Cardiac septum (tissue), 1 donor: Measurements from ENCODE around the gene COL27A1. TPM values are rescaled to one million over a fixed set of nuclear protein-coding genes. Genes with fewer than 3 reads are reported as not detected.
A peak's percentile ranks its signal among the peaks of the same experiment; 100 is the strongest.

Experiments used
- DNase-seq: peaks from one replicate; pipeline ENCODE4 v3.0.0-alpha.2; 2020; ENCODE audit warnings: low spot score
- intact Hi-C: fragments of 100-400 bp; cut with DNase I; formaldehyde crosslinking; loops from one replicate; pipeline ENCODE4 v1.14.0; 2022
- total RNA-seq: library from RNA; stranded (reverse); fragmentation: NEBNext Ultra II Directional; extraction: Animal tissue kit (Norgen Biotek cat#: 25700); gene quantifications from one replicate; pipeline ENCODE4 v1.2.1, GENCODE V29; 2021
- donor health status: DM: no; HTN: no; CAD: no.

The COL27A1 gene
- total RNA-seq, 1 donor from 2014 or later, result 12.8 TPM

DNA sequence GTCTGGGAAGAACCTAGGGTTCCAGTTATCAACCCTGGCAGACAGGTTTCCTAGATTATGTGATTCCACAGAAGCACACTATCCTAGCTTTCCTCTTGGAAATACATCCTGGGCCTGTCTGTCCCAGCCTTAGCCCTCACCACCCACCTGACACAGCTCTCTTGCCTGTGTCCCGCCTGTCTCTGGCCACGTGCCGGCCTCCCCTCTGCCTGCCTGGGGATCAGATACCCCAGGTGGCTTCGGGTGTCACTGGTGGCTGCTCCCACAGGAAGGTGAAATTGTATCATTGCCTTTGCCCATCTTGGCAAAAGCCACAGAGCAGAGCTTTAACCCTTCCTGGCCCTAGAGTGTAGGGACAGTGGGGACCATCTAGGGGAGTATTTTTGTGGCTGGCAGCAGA lies 6.2 kb downstream of the COL27A1 start:
- DNase-seq, result no peak
- intact Hi-C loops, result no loop called here

DNA sequence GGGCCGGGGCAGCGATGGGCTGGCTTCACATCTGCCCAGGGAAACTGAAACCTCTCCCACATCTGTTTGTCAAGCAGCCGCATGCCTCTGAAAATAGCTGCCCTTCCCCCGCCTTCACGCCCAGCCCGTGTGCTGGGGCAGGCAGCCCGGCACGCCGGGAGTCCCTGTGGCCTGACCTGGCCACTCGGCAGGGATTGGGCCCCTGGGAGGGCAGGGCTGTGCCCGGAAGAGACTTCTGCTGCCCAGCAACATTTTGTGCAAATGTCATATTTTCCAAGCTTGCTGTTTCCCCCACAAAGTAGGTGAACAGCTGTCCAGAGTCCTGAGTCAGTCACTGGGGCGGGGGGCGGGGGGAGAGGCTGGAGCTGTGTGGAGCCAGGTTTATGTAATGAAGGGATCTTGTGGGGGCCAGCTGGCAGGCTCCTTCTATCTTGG lies 8.2 kb downstream of the COL27A1 start:
- no peak for DNase-seq
- intact Hi-C loops, result no loop called here

DNA sequence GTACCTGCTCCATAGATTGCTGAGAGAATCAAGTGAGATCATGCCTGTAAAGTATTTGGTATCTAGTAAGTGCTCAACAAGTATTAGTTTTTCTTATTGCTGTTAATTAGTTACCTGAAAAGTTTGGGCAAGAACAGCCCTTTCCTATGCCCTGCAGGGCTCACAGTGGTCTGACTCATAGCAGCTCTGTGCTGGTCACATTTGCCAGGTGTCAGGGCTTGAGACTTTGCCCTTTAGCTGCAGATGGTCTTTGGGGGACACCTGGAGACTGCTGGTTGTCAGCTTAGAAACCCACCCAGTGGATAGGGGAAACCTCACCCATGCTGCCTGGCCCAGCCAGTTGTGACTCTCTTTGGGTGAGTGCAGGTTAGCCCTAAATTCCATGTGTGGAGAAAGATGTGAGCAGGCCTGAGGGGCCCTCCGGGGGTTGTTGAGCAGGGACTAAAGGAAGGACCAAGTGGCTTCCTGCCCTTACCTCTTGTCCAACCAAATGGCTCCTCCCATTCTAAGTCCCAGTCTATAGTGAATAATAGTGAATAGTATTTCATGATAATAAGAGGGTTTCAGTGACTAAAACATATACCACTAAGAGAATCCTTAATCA lies 9.0 kb downstream of the COL27A1 start:
- intact Hi-C loops, result no loop called here
- no peak for DNase-seq

DNA sequence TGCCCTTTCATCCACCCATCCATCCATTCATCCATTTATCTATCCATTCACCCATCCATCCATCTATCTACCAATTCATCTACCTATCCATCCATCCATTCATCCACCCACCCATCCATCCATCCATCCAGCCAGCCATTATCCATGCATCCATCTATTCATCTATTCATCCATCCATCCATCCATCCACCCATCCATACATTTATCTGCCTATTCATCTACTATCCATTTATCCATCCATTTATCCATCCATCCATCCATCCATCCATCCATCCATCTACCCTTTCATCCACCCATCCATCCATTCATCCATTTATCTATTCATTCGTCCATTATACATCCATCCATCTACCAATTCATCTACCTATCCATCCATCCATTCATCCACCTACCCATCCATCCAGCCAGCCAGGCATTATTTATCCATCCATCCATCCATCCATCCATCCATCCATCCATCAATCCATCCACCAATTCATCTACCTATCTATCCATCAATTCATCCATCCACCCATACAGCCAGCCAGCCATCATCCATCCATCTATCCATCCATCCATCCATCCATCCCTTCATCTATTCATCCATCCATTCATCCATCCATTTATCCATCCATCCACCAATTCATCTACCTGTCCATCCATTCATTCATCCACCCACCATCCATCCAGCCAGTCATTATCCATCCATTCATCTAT lies 10.2 kb downstream of the COL27A1 start:
- DNase-seq, result no peak
- intact Hi-C loops, result no loop called here

DNA sequence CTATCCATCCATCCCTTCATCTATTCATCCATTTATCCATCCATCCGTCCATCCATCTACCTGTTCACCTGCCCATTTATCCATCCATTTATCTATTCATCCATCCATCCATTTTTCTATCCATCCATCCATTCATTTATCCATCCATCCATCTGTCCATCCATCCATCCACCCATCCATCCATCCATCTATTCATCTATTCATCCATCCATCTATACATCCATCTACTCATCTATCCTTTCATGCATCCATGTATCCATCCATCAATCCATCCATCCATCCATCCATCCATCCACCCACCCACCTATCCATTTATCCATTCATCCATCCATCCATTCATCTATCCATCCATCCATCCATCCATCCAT lies 10.8 kb downstream of the COL27A1 start:
- intact Hi-C loops, result no loop called here
- no peak for DNase-seq

DNA sequence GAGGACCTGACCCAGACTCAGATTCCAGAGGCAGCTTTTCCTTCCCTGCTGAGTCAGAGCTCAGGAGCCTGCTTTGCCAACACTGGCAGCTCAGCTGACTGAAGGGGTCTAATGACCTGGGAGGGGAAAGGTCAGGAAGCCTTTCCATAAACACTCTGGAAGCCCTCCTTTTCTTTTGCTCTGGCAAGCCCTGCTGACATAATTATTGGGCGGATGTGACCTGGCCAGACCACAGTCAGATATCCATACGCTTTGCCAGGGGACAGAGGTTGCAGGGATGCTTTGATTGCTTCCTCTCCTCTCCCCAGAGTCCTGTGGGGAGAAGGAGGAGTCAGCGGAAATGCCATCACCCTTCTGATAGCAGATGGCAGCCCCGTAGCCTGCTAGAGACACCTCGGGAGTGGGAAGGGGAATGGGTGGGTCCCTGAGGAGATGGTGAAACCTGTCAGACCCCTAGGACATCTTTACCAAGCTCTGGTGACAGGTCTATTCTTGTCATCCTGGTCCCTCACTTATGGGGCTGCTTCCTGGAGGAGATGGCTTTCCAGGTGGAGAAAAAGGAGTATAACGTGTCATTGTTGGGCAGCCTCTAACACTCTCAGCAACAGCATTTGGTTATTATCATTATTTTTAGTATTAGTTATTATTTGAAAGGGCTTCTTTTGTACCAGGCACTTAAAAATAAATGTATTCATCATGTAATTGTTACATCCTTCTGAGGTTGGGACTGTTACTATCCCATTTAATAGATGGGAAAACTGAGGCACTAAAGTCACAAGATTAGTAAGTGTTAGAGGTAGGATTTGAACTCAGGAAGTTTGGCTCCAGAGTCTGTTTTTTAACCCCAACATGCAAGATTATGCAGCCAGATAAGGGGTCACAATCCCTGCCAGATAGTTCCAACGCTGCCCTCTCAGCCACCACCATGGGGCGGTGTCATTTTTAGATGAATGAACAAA lies 11.6 kb downstream of the COL27A1 start:
- DNase-seq, result peak; percentile 68
- intact Hi-C loops, result no loop called here

DNA sequence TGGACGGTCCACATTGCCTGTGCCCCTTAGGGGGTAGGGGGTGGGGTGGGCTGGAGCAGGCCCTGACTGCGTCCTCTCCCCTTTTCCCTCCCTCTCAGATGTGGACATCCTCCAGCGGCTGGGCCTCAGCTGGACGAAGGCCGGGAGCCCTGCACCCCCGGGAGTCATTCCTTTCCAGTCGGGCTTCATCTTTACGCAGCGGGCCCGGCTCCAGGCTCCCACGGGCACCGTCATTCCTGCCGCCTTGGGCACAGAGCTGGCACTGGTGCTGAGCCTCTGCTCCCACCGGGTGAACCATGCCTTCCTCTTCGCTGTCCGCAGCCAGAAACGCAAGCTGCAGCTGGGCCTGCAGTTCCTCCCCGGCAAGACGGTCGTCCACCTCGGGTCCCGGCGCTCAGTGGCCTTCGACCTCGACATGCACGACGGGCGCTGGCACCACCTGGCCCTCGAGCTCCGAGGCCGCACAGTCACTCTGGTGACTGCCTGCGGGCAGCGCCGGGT lies 12.3 kb downstream of the COL27A1 start:
- no peak for DNase-seq
- intact Hi-C loops, result no loop called here

DNA sequence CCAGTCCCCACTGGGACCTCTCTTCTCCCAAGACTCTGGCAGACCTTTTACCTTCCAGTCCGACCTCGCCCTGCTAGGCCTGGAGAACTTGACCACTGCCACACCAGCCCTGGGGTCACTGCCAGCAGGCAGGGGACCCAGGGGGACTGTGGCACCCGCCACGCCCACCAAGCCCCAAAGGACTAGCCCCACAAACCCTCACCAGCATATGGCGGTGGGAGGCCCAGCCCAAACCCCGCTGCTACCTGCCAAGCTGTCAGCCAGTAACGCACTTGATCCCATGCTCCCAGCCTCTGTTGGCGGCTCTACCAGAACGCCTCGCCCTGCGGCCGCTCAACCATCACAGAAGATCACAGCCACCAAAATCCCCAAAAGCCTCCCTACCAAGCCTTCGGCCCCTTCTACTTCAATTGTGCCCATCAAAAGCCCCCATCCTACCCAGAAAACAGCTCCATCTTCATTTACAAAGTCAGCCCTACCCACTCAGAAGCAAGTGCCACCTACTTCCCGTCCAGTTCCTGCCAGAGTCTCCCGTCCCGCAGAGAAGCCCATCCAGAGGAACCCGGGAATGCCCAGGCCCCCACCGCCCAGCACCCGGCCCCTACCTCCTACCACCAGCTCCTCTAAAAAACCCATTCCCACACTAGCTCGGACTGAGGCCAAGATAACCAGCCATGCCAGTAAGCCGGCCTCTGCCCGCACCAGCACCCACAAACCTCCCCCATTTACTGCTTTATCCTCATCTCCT lies 13.1 kb downstream of the COL27A1 start:
- no peak for DNase-seq

DNA sequence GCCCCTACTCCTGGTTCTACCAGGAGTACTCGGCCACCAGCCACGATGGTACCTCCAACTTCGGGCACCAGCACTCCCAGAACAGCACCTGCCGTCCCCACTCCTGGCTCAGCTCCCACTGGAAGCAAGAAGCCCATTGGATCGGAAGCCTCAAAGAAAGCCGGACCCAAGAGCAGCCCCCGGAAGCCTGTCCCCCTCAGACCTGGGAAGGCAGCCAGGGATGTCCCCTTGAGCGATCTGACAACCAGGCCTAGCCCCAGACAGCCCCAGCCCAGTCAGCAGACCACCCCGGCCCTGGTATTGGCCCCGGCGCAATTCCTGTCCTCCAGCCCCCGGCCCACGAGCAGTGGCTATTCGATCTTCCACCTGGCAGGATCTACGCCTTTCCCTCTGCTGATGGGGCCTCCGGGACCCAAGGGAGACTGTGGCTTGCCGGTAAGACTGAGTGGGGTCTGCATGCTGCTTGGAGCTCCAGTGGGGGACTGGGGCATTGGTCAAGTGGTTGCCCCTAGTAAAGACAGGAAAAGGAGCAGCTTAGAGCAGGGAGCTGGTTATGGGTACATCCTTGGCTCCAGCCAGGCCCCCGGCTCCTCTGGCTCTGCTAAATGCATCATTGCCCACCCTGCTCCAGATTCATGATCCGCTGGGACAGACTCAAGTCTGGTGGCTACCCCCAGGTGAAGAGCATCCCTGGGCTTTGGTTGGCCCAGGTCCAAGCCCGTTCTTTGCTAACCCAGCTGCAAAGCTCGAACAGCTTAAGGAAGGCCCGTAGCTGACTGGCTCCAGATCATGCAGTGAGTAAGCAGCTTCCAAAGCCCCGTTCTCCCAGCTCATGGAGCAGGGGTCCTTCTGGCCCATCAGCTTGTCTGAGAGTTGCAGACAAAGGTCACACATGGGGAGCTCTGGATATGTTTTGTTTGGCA lies 14.0 kb downstream of the COL27A1 start:
- no peak for DNase-seq
- intact Hi-C loops, result no loop called here

More for the DNA sequence above, 13.1 kb downstream of the COL27A1 start:
- intact Hi-C loops, result no loop called here

DNA sequence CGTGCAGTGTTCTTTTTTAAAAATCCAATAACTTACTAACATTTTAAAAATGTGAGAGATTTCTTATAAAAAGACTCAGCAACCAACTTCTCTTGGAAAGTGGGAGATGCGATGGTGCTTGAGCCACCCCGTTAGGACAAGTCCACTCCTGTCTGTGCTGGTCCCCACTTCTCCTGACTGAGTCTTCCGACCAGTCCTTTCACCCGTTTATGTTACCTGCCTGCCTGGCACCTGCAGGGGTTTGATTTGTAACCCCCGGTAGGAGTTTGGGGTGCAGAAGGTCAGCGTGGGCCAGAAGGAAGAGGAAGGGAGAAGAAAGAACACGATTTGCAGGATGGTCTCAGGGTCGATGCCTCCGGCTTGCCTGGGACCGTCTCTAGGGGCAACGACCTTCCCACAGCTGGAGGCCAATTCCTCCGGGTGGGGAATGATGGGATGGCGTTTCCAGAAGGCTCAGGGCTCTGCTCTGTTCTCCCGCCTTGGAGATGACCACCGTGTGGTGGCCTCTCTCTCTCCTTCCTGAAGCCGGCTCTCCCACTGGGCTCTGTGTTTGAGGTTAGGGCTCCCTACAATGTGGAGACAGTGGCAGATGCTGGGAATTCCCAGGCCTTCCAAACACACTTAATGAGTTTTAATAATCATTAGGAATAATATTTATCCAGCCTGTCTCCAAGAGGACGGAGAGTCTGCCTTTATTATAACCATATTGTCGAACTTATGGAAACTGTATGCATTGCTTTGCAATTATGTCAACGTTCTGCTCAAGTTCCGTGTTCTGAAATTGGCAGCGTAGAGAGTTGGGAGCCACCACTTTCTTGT lies 14.8 kb downstream of the COL27A1 start:
- intact Hi-C loops, result no loop called here
- DNase-seq, result no peak

DNA sequence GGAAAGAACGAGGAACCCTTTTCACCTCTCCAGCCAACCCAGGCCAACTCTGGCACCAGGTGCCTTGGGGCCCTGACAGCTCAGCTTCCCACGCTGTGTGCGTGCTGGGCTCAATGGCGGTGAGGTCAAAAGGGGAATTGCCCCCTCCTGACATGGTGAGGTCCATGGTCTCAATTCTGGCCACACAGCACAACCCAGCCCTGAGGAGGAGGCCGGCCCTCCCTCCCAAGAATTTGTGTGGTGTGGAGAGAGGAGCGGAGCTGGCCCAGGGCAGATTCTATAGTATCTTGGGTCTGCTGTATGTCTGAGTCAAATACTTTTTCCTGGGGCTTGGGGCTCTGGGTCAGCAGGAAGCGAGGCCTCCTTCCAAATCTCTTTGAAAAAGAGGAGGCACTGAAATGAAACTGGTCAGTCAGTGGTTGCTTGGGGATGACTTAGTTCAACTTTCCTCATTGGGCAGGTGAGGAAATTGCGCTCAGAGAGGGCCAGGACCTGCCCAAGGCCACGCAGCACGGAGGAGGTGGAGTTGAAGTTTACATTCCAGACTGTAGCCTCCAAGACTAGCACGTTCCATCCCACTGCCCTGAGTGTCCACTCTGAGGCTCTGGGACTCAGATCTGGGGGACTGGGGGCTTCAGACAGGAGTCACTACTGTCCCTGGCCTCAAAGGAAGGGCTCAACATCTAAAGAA lies 15.6 kb downstream of the COL27A1 start:
- intact Hi-C loops, result no loop called here
- DNase-seq, result no peak

DNA sequence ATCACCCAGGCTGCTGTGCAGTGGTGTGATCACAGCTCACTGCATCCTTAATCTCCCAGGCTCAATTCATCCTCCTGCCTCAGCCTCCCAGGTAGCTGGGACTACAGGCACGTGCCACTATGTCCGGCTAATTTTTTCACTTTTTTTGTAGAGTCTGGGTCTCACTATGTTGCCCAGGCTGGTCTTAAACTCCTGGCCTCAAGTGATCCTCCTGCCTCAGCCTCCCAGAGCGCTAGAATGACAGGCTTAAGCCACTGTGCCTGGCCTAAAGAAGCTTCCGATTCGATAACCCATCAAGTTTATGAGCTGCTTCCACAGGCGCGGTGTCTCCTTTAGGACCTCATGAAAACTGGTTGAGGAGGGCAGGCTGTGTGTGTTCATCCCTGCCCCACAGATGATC lies 16.2 kb downstream of the COL27A1 start:
- intact Hi-C loops, result no loop called here
- no peak for DNase-seq

DNA sequence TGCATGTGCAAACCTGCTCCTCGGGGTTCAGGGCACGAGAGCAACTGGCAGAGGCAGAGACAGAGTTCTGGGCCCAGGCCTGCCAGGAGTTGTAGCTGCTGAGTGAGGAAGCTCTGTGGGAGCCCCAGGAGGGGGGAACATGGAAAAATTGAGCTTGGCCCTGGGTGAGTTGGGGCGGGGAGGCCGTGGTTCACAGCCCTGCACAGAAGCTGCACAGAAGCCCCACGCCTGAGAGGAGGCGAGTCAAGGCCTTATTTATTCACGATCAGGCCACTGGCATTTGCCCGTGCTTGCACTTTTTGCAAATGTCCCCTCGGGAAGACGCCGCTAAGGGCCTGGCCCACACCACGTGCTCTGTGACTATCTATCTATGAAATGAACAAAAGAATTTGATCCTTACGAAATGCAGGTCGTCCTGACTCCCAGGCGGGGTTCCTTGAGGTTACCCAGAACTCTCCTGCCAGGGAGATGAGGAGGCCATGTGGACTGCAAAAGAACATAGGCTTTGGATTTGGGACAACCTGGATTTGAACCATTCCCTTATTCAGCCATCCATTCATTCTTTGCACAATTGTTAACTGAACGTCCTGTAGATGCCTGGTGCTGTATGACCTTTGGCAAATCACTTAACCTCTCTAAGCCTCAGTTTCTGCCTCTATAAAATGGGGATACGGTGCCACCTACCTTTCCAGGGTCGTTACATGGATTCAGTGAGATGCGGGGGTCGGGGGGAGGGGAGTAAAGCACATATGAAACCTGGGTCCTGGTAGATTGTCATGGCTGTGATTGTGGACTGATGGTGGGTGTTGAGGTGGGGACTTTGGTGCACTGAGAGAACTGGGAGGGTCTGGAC lies 17.9 kb downstream of the COL27A1 start:
- intact Hi-C loops, result no loop called here
- no peak for DNase-seq

DNA sequence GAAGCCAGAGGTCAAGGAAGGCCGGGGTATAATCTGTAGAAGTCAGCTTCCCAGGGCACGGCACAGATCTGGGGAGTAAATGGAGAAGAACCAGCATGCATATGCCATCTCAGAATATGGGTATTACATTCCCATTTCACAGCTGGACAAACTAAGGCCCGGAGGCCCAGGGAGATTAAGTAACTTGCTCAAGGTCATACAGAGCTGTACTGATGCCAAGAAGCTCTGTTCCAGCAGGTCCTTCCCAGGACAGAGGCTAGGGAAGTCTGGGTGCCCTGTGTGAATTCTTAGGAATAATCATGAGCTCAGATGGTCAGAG lies 19.2 kb downstream of the COL27A1 start:
- no peak for DNase-seq
- intact Hi-C loops, result no loop called here

DNA sequence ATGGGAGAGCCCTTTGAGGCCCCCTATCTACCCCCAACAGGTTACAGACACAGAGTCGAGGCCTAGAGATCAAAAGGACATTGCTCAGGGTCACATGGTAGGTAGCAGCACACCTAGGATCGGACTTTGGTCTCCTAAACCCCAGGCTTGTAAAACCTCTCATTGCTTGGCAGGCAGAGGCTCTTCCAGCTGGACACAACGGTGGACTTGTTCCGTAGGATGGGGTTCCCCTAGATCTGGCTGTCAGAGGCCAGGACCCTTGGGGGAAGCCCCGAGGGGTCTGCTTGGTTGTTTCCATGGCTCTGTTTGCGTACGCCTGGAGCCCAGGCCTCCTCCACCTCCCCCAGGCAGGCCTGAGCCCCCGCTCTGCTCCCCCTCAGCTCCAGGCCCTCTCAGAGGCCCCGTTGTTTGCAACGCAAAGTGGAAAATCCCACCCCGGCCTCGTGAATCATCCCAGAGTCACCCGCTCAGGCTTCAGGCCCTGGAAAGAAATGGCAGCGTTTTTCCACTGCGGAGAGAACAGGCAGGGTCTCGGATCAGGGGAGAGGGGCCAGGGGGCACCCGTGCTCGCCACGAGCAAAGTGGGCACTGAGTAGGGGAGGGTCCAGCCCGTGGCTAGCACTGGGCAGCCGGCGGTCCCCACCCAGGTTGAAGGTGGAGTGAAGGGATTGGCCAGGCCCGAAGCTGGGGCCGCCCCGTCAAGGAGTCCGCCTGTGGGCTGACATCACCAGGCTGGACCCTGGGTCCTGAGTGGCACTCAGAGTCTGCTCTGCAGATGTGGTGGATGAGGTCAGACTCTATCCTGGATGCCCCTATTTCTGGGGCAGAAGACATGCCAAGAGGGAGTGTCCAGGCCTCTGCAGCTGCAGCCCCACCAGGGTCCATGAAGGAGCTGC lies 19.8 kb downstream of the COL27A1 start:
- DNase-seq, result no peak
- intact Hi-C loops, result no loop called here
